DMS 273 (cell line): ENCODE results near the gene SDK1.
A peak's percentile ranks its signal among the peaks of the same experiment; 100 is the strongest.
"Not testable (repeated sequence)": the region's sequence is repeated elsewhere in the genome, so short reads cannot be mapped to it uniquely, and the experiment has no call there.

Source experiments
- DNase-seq: peaks from one replicate; lab custom pipeline; 2025; ENCODE audit not compliant: unreplicated experiment; lab: John Stamatoyannopoulos, UW

Gene SDK1

DNA sequence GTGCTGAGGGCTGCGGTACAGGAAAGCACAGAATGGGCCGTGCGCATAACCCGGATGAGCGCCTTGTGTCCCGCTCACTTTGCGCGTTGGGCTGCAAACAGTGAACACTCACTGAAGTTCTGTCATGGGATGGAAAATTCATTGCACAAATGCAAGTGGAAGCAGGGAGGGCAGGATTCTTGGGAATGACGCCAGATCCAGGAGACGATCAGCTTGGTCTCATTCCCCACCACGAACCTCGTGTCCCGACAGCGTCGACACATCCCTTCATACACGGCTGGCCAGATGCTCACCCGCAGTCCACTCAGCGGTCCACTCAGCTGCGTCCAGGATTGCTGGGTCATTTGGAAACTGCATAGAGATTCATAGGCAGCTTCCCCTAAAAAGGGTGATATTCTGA, 607.1 kb downstream of the SDK1 start:
- DNase-seq = no peak

DNA sequence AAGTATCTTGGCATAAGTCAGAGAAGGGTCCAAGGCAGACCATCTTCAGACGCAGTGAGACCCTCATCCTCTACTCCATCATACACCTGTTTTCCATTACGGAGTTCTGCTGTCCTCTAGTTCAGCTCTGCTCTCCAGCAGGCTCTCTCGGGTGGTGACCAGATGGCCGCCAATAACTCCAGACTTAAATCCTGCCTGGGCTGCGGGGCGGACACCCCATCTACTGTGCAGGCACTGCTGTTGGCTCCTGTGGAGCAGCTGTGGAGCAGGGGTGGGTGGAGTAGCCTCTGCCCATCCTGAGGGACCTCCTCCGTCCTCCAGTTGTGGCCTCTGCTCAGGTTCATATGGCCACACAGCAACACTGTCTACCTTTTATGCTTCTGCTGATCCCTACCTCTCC, 608.1 kb downstream of the SDK1 start:
- DNase-seq = no peak

DNA sequence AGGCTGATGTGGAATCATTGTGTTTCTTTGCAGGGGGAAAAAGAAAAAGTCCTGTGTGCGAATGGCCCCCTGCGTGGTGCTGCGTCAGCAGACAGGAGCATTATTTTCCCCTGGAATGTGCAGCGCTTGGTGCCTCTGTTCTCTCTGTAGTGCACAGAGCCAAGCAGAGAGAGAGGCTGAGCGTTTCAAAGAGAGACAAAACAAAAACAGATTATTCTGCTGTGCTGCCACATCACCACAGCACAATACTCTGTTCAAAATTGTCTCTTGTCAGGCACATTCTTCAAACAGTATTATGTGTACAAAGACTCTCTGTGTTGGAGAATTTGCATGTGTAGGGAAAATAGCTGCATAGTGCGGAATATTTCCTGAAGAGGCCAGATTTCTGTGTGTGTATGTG, 609.0 kb downstream of the SDK1 start:
- DNase-seq = no peak

DNA sequence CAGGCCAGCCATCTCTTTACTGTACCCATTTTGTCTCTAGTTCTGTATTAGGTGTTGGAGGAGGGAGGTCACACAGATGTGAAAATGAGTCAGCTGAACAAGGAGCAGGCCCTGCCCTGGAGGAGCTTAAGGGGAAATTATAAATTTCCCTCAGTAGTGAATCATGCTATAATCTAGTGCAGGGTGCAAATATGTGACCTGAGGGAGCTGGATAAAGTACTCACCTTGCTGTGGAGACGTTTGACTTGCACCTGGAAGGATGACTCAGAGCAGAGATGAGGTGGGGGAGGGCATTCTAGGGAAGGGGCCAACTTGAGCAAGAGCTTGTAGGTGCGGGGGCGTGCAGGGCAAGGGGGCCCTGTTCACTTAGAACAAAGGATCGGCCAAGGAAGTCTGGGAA, 610.6 kb downstream of the SDK1 start:
- DNase-seq = no peak

DNA sequence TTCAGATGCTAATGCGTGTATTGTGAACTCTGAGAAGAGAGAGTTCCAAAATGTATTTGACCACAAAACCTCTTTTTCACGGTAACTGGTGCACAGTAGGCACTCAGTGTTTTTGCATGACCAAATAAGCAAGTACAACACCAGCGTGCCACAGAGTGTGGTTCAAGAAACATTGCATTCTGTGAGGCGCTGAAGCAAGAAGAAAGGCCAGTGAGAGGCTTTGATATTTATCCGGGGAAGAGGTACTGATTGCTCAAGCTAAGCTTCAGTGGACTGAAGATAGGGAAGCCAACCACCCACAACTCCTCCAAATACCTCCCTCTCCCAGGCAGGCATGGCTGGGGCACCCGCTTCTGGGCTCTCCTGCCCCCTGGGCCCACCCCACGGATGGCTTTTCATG, 611.2 kb downstream of the SDK1 start:
- DNase-seq = no peak

DNA sequence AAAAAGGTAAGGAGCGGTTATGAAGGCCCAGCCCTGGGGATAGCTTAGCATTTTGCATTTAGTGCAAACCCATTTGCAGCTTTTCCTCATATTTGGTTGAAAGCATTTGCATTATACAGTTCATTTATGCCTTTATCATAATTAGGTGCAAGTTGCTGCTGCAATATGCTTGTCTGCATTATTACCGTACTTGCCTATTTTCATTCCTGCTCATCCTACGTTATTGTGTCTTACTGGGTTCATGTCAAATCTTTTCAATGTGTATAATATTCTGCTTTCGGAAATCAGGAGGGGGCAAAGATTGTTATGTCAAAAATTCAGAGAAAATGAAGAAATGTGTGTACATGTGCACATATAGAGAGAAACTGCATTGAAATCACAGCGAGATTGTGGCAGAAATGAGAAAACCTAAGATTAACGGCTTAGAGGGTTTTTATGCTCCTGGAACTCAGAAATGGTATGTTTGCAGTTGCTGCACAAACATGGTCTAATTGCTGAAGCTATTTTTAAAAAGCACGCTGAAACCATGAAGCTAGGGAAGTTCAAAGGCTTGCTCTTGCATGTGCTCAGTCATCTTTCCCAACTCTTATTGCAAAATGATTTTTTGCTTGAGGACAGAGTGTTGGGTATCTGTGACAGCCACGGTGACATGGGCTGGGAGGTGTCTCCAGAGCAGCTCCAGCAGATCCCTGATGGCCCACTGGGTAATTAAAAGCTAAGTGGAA, 613.2 kb downstream of the SDK1 start:
- DNase-seq = no peak

DNA sequence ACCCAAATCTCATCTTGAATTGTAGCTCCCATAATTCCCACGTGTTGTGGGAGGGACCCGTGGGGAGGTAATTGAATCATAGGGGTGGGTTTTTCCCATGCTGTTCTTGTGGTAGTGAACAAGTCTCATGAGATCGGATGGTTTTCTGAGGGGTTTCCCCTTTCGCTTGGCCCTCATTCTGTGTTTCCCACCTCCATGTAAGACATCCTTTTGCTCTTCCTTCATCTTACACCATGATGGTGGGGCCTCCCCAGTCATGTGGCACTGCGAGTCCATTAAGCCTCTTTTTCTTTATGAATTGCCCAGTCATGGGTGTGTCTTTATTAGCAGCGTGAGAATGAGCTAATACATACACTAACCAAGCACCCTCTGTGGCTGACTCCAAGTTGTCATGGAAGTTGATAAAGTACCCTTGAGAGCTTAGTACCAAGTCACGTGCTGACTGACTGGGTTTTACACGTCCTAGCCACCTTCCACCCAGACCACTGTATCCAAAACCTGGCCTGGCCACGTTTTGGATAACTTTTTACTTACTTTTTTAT, 614.4 kb downstream of the SDK1 start:
- no peak for DNase-seq

DNA sequence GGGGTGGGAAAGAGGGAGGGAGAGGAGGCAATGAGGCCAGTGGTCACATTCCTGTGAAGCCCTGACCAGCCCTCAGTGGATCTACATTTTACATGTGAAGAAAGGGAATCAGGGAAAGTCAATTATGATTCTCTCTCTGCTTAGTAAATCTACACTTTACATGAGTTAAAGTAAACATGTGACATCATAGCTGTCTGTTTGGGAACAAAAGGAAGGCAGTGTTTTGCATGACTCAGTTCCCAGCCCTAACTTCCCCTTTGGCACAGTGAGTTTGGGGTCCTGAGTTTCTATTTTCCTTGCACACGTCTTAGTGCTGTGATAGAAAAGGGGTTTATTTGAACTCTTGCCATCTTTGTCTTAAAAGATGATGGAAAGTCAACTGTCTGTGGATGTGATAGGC, 615.1 kb downstream of the SDK1 start:
- no peak for DNase-seq

DNA sequence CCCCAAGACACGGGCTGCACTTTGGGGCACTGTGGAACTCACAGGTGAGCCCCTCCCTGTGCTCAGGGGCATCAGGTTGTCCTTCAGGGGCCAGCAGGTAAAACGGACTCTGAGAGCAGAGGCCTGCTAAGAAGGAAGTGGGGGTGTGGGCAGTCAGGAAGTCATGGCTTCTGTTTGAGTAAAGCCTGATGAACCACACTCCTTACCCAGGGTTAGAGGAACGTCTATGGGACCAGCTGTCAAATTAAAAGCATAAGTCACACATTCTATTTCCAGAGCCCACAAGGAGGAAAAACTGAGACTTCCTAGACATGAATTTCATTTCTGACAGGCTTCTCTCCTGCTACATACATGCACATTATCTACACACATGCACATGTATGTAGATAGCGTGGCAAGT, 616.4 kb downstream of the SDK1 start:
- DNase-seq = no peak

DNA sequence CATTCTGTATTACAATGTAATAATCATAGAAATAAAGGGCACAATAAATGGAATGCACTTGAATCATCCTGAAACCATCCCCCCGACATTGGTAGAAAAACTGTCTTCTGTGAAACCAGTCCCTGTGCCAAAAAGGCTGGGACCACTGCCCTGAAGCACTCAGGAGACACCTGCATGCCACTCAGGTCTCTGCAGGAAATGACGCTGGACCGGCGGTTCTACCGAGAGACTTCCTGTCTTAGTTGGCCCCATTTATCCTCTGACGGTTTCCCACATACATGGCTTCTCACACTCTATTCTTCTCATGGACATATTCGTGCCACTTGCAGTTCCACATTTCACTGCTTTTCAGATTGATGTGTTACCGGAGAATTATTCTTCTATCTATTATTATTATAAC, 617.5 kb downstream of the SDK1 start:
- DNase-seq = no peak

DNA sequence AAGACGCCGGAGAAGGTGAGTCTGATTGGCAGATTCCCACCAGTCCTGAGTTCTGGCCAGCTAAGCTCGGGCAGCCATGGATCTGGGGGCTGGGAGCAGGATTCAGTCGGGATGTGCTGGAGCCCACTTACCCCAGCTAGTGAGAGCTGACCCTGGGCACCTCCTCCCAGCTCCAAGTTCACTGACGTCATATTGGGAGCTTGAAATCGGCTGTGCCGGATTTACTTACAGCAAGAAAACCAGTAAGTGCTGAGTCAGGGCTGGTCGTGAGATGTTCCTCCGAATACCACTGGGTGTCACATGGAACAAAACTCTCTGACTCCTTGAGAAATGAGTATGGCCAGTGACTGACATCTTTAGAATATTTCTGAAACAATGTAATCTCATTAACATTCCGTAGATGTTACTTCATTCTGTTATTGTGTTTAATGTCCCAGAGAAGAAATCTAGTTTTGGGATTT, 621.2 kb downstream of the SDK1 start:
- peak; percentile 62 for DNase-seq

DNA sequence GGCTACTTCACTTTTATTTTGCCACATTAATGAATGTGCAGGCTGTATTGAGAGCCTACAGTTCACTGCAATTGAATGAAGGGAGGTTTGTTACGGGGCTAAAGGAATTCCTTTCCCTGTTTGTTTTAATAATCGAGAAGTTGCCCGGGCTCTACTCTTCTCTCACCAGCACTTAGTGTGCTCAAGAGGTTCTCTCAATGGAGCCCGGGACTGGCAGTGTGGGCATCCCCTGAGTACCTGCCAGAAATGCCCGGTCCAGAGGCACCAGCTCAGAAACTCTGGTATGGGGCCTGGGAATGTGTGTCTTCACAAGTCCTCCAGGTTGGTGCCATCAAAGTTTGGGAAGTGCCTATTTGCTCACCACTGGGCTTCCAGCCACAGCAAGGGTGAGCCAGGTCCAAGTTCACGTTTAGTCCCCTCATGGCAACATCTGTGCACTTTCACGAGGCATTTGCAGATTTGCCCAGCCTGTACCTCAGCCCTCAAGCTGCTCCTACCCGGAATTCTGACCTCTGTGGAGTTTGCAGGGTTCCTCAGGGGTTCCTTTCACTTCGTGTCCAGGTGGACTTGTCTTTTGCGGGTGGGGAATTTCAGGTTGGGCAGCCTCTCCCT, 622.4 kb downstream of the SDK1 start:
- DNase-seq = no peak

DNA sequence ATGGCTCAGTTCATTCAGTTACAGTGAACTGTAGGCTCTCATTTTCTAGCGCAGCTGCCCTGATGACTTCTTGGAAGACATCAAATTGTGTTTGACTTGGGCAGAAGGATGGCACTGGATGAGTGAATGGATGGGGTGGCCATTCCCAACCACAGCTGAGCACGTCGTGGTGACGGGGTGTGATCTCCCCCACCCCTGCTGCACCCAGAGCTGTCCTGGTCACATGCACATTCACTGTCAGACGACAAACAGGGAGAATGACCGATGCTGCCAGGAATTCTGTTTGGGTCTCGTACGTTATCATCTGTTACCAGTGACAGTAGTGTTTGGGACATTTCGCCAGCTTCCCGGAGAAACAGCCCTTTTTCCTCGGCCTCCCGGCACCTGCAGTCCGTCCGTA, 623.2 kb downstream of the SDK1 start:
- no peak for DNase-seq

DNA sequence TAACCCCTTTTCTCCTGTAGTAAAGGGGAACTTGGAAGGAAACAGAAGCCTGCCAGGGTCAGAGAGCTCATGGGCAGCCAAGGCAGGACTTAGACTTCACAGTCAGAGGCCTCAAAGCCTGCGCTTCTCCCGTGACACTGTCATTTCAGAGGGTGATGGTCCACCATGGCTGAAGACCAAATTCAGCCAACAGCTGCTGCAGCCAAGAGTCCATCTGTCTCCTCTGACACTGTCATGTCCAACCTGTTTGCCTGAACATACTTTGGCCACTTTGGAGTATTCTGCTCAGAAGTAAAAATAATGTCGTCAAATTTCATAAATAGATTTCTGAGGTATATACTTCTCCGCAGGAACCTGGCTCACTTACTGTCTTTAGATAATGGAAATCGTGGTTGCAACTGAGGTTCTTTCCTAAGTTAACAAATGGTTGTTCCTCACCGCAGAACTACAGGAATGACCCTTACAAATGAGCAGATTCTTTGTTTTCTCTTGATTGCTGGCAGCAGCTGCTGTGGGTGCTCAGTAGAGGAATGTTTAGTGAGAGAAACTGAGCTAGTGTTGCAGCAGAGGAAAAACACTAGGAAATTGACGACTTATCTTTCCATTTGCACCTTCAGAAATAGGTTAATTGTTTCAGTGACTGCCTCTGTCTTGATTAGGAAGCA, 626.5 kb downstream of the SDK1 start:
- no peak for DNase-seq

DNA sequence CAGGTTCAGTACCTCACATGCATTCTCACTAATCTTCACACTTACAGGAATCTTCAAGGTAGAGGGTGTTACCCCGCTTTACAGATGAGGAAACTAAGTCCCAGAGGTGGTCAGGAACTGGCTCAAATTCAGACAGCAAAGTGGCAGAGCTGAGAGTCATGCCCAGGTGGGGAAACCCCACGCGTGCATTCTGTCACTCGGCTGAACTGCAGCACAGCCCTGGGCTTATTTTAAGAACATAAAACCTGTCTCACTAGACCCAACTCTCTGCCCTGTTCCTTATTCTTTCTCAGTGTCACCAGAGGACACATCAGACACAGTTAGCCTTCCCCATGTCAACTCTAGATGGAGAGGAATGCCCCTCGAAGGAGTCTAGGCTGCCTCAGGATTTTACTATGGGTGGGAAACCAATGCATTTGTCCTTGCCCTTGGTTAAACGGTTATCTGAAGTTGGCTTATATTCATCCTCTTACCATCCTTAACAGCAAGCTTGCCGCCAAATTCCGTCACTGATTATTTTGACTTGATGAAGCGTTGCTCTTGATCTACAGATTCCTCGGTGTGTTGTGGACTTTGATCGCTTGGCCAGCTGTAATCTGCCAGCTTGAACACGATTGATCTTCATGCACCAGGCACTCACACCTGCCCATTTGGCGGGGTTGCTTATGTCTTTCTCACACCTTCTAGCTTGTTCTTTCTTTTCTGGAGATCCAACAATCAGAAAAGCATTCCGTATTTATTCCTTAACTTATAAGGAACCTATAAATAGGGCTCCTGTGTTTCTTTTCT, 627.9 kb downstream of the SDK1 start:
- no peak for DNase-seq

DNA sequence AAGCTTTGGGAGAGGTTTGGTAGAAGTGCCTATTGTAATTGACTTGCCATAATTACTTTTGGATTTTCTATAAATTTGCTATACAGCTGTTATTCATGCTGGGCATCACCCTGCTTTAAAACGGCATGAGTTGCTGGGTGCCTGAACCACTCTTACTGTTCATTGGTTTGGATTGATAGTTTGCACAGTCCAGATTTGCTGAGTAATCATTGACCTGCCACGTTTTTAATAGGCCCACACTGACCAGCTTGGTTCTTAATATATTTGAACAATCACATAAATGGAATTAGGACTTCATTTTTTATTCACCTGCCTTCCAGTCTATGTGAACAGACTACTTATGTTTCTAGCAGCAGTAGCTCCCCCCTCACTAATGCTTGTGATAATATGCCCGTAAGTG, 630.8 kb downstream of the SDK1 start:
- no peak for DNase-seq

DNA sequence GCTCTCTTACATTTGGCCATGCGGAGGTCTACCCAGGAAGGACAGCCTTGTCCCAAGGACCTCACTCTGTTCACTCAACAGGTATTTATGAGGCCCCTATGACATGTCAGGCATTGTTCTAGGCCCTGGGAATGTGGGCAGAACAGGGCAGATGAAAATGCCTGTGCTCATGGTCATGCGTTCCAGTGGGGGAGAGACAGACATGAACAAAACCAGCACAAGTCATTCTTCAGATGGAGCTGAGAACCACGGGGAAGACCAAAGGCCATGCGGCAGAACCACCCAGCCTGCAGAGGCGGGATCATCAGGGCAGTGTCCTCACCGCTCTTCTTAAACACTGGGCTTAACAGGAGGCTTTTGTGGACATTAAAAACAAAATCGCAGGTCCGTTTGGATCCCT, 636.1 kb downstream of the SDK1 start:
- DNase-seq = no peak

DNA sequence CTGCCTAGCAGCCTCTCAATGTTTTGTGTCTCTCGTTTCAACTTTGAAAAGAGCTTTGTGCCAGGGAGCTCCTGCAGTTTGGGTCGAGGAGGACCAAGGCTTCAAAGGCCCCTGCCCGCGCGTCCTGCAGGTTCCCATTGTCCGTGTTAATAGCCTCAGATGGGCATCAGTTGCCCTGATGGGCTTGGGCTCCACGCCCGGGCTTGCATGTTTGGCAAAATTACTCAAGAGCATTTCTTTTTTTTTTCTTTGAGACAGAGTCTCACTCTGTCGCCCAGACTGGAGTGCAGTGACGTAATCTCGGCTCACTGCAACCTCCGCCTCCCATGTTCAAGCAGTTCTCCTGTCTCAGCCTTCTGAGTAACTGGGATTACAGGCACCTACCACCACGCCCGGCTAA, 636.6 kb downstream of the SDK1 start:
- DNase-seq = no peak

DNA sequence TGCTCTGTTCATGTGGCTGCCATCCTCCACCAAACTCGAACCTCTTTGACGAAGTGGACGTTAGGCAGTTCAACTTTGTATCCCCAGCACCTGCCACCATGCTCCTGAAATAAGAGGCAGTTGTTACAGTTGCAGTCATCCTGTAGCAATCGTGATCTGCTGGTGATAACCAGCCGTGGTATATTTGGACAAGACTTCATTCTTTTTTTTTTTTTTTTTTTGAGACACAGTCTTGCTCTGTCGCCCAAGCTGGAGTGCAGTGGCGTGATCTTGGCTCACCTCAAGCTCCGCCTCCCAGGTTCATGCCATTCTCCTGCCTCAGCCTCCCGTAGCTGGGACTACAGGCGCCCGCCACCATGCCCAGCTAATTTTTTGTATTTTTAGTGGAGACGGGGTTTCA, 640.7 kb downstream of the SDK1 start:
- DNase-seq = not testable (repeated sequence)

DNA sequence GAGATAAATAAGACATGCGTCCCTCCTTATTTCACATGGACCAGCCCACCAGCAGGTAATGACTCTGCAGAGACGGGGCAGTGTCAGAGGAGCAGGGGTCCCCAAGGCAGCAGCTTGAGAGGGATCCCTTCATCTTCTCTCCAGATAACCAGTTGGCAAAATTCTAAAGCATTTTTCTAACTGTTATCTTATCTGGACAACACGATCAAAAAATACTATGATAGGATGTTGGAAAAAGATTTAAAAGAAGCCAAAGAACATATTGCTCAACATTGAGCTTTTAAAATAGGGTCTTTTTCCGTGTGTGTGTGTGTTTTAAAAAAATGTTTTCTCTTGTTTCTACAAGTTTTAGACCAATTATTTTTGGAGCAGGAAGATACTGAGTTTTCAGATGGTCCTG, 641.2 kb downstream of the SDK1 start:
- no peak for DNase-seq
